Activated T-helper 1 cell treated with anti-CD3 and anti-CD28 coated beads, Interleukin-12 subunit alpha, Interleukin-12 subunit beta, Interleukin-2, Interleukin-4 antibody, amounts not matched to agents 30 ng/mL and 10 ng/mL and 1 ng/mL, durations not matched to agents 14 hours and 24 hours and 36 hours (primary cell): Measurements from ENCODE around the gene SOAT1. TPM values are rescaled to one million over a fixed set of nuclear protein-coding genes. Genes with fewer than 3 reads are reported as not detected.
A peak's percentile ranks its signal among the peaks of the same experiment; 100 is the strongest.

ENCODE experiments used
- DNase-seq: peaks from one replicate; pipeline ENCODE4 v3.0.0; 2021; ENCODE audit warnings: low spot score
- H3K27ac Mint-ChIP-seq: one replicate; pipeline ENCODE4 v1.8.0; 2021; ENCODE audit warnings: mild to moderate bottlenecking, mixed read lengths
- H3K27me3 Mint-ChIP-seq: one replicate; pipeline ENCODE4 v1.8.0; 2022; ENCODE audit warnings: mild to moderate bottlenecking, moderate library complexity, mixed read lengths; ENCODE audit not compliant: insufficient read depth
- H3K36me3 Mint-ChIP-seq: one replicate; pipeline ENCODE4 v1.8.0; 2021; ENCODE audit warnings: low read depth, mixed read lengths
- H3K4me1 Mint-ChIP-seq: one replicate; pipeline ENCODE4 v1.8.0; 2021; ENCODE audit warnings: low read depth, mixed read lengths
- H3K4me3 Mint-ChIP-seq: one replicate; pipeline ENCODE4 v1.8.0; 2021; ENCODE audit warnings: mild to moderate bottlenecking, moderate library complexity, mixed read lengths
- H3K9me3 Mint-ChIP-seq: one replicate; pipeline ENCODE4 v1.8.0; 2021; ENCODE audit warnings: mixed read lengths
- intact Hi-C: fragments of 100-400 bp; cut with micrococcal nuclease; formaldehyde crosslinking; loops from one replicate; pipeline ENCODE4 v1.15.1; 2024
- total RNA-seq: library from RNA; stranded (reverse); gene quantifications from 2 replicates; pipeline ENCODE4 v1.2.3, GENCODE V29; 2022

The SOAT1 gene
- total RNA-seq, 1 donor from 2014 or later: 49.0 TPM

DNA sequence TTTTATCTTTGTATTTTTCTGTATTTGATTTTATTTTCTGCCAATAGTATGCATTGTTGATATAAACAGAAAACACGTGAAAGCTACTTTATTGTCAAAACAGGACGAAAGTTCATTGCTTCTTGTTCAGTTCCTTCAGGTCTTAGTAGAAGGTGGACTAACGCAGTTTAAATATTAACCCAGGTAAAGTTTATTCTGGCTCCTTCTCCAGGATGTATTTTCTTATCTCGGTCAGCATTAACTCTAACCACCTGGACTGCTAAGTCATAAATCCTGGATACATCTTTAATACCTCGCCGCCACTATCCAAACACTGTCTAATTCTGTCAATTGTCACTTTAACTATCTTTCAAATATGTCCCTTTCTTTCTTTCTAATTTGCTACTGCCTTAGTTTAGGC lies 5.7 kb upstream of the SOAT1 start:
- Mint-ChIP-seq H3K4me3 (no peak overlapping the region), H3K36me3 (no peaks in the 10 kb centered on the region), H3K4me1 (peaks cover under 1% of the 10 kb centered on the region), H3K9me3 (no peaks in the 10 kb centered on the region), H3K27ac (no peak overlapping the region), H3K27me3 (no peaks in the 10 kb centered on the region)
- intact Hi-C loops: no loop called here
- DNase-seq: no peak

DNA sequence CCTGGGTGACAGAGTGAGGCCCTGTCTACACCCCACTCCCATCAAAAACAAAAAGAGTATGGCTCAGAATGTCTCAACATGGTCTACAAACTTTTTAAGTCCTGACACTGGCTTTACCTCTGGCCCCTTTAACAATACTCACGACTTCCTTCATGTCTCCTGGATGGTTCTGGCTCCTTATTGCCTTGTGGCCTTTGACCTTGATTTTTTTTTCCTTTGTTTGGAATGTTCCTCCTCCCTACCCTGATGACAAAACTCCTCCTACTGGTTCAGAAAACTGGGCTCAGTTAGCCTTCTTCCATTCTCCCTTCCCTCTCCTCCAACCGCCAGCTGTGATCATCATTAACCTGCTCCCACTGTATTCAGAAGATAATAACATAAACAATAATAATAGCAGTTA lies 4.6 kb upstream of the SOAT1 start:
- peaks cover 6% of the 10 kb centered on the region for H3K4me1 Mint-ChIP-seq
- no peak overlapping the region for H3K27ac Mint-ChIP-seq
- H3K27me3 Mint-ChIP-seq: no peaks in the 10 kb centered on the region
- H3K36me3 Mint-ChIP-seq: peaks cover under 1% of the 10 kb centered on the region
- intact Hi-C loops: no loop called here
- DNase-seq: no peak
- H3K4me3 Mint-ChIP-seq: no peak overlapping the region
- H3K9me3 Mint-ChIP-seq: no peaks in the 10 kb centered on the region

DNA sequence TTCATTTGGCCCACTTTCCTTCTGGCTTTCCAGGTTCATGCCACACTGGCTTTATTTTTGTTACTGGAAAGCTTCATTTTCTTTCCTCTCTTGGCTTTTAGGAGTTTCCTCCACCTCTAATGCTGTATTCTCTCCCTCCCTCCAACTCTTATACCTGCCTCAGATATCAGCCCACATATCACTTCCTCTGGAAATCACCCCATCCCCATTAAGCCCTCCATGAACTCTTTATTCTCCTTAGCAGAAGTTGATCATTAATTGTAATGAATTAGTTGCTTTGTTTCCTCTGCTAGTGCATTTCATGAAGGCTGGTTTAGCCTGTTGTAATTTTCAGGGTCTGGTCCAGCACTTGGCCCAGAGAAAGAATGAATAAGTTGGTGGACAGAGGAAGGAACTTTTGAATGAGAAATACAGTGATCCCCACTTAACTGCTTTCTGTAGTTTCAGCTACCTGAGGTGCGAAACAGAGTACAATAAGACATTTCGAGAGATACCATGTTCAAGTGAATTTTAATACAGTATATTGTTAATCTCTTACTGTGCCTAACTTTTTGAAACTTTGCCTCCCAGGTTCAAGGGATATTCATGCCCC lies 1.7 kb downstream of the SOAT1 start:
- no peak for DNase-seq
- peak overlapping the region; percentile 99 for H3K4me3 Mint-ChIP-seq
- intact Hi-C loops: loop anchor here (2.0 to 5.0 kb wide), 2 partner anchors 22 to 657 kb away; partner anchors contain the start of gene CEP350
- peaks cover 54% of the 10 kb centered on the region for H3K4me1 Mint-ChIP-seq
- peaks cover 5% of the 10 kb centered on the region for H3K36me3 Mint-ChIP-seq
- H3K27ac Mint-ChIP-seq: peak overlapping the region; percentile 78
- H3K9me3 Mint-ChIP-seq: no peaks in the 10 kb centered on the region
- no peaks in the 10 kb centered on the region for H3K27me3 Mint-ChIP-seq

DNA sequence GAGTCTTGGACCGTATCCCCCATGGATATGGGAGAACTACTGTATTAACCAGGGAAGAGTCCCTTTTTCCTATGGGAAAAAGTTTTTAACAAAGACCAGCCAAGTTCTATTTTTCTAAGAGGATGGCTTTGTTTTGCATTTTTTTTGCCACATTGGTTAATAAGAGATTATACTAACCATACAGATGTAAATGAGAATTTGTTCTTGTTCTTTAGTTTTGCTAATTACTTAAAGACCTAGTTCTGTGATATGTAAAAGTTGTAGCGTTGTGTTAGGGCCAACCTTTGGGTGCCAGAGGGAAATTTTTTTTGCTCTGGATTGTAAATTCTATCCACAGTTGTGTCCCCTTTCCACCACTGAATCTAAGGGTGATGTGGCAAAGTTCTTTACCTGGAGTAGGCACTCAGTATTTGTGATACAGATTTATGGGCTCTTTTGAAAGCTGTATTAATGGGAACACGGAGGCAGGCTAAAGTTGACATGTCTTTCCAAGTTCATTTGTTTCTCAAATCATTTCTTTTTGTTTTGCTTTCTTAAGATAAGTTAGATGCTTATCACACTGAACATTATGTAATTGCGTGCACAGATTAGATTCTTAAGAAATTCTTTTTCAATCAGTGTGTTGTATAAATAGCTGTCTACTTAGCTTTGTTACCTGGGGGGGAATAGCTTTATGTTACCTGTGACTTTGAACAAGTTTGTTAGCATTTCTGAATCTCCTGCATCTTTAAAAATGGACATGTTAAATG lies 2.9 kb downstream of the SOAT1 start:
- intact Hi-C loops: loop anchor here (5.0 kb wide), 1 partner anchor 656 kb away; the partner anchor contains the start of gene CEP350
- no peaks in the 10 kb centered on the region for H3K9me3 Mint-ChIP-seq
- peaks cover 5% of the 10 kb centered on the region for H3K36me3 Mint-ChIP-seq
- no peak overlapping the region for H3K27ac Mint-ChIP-seq
- H3K4me1 Mint-ChIP-seq: peaks cover 61% of the 10 kb centered on the region
- no peak overlapping the region for H3K4me3 Mint-ChIP-seq
- DNase-seq: no peak
- H3K27me3 Mint-ChIP-seq: no peaks in the 10 kb centered on the region

DNA sequence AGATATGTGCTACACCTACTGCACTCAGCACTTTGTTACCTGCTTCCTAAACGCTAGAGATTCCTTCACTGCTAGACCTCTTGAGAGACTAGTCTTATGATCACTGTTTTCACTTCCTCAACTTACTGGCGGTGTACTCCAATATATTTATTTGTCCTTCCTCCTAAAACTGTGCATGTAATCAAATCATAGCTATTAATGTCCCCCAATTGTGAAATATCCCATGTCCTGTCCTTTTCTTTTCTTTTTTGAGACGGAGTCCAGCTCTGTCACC lies 3.4 kb downstream of the SOAT1 start:
- H3K9me3 Mint-ChIP-seq: no peaks in the 10 kb centered on the region
- peaks cover 5% of the 10 kb centered on the region for H3K36me3 Mint-ChIP-seq
- no peaks in the 10 kb centered on the region for H3K27me3 Mint-ChIP-seq
- H3K27ac Mint-ChIP-seq: no peak overlapping the region
- no peak for DNase-seq
- no peak overlapping the region for H3K4me3 Mint-ChIP-seq
- peaks cover 67% of the 10 kb centered on the region for H3K4me1 Mint-ChIP-seq
- intact Hi-C loops: loop anchor here (5.0 kb wide), 1 partner anchor 655 kb away; the partner anchor contains the start of gene CEP350

DNA sequence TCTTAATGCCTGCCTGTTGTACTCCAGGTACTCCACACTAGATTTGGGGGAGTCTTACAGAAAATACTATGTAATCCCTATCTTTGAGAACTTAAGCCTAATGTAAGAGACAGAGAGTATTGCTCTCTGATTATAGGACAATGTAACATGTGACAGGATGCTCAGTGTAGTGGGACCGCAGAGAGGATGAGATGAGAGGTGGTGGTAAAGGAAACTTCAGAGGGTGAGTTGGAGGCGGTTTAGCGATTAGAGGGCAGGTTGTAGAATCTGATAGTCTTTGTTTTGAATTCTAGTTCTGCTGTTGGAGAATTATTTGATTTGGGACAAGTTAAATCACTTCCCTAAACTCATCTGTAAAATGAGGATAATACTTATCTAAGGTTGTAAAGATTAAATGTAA lies 5.4 kb downstream of the SOAT1 start:
- no peaks in the 10 kb centered on the region for H3K27me3 Mint-ChIP-seq
- peak; percentile 51 for DNase-seq
- peak overlapping the region; percentile 49 for H3K27ac Mint-ChIP-seq
- peaks cover 12% of the 10 kb centered on the region for H3K36me3 Mint-ChIP-seq
- H3K9me3 Mint-ChIP-seq: no peaks in the 10 kb centered on the region
- peak overlapping the region; percentile 6 for H3K4me3 Mint-ChIP-seq
- intact Hi-C loops: loop anchor here (2.0 to 5.0 kb wide), 3 partner anchors 156 to 653 kb away; partner anchors contain the start of gene CEP350
- H3K4me1 Mint-ChIP-seq: peaks cover 67% of the 10 kb centered on the region

DNA sequence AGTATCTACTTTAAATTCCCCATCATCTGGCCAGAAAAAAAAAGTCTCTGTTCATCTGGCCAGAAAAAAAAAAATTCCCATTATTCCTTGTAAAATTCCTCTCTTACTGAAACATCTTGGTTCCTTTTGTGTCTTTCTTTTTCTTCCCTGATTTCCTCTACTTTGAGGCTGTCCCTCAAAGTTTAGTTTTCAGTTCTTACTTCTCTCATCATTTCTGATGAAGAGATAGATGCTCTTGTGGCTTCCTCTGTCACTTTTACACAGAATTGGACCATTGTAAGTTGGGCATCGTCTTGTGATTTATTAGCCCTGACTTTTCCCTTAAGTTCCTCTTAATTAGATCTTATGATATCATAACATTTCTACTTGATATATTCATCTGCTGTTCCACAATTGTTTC lies 6.5 kb downstream of the SOAT1 start:
- Mint-ChIP-seq H3K9me3 (no peaks in the 10 kb centered on the region), H3K36me3 (peaks cover 17% of the 10 kb centered on the region), H3K4me1 (peaks cover 62% of the 10 kb centered on the region), H3K4me3 (peak overlapping the region; percentile 48), H3K27ac (peak overlapping the region; percentile 36), H3K27me3 (no peaks in the 10 kb centered on the region)
- intact Hi-C loops: no loop called here
- no peak for DNase-seq

DNA sequence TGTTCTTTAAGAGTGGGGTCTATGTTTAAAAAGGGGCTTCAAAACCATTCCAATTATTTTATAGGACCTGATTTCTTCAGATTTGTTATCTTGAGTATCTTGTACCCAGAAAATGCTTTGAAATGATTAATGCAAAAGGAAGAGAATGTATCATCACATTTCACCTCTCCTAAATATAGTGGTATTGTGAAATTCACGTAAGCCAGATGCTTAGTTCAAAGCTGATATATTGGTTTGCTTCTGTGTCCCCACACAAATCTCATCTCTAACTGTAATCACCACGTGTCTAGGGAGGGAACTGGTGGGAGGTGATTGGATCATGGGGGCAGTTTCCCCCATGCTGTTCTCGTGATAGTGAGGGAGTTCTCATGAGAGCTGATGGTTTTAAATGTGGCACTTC lies 8.5 kb downstream of the SOAT1 start:
- H3K36me3 Mint-ChIP-seq: peaks cover 26% of the 10 kb centered on the region
- no peak for DNase-seq
- H3K4me1 Mint-ChIP-seq: peaks cover 56% of the 10 kb centered on the region
- H3K27me3 Mint-ChIP-seq: no peaks in the 10 kb centered on the region
- no peaks in the 10 kb centered on the region for H3K9me3 Mint-ChIP-seq
- no peak overlapping the region for H3K27ac Mint-ChIP-seq
- no peak overlapping the region for H3K4me3 Mint-ChIP-seq
- intact Hi-C loops: no loop called here

DNA sequence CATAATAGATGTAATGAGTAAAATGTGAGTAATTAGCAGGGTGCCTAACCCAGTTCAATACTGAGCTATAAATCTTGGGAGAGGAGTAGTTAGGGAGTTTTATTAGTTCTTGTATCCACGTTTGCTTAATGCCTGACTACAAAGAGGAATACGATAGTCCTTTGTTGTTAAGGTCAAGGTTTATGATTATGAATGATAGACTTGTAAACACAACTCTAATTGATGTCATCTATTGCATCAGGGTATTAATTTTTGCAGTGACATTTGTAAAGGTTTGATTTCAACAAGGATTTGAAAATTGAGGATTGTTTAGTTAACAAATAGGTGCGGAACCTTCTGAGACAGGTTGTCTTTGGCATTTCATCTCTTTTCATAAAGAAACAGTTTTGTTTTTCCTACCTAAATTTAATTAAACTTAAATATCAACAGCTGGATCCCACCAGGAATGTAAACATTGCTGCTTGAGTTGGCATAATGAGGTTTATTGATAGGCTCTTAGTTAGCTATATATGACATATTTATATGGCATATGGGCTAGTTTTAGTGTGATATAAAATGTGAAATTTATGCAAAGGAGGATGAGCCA lies 9.7 kb downstream of the SOAT1 start:
- Mint-ChIP-seq H3K36me3 (peaks cover 29% of the 10 kb centered on the region), H3K4me3 (no peak overlapping the region), H3K27ac (no peak overlapping the region), H3K27me3 (no peaks in the 10 kb centered on the region), H3K4me1 (peaks cover 47% of the 10 kb centered on the region), H3K9me3 (no peaks in the 10 kb centered on the region)
- intact Hi-C loops: no loop called here
- no peak for DNase-seq

DNA sequence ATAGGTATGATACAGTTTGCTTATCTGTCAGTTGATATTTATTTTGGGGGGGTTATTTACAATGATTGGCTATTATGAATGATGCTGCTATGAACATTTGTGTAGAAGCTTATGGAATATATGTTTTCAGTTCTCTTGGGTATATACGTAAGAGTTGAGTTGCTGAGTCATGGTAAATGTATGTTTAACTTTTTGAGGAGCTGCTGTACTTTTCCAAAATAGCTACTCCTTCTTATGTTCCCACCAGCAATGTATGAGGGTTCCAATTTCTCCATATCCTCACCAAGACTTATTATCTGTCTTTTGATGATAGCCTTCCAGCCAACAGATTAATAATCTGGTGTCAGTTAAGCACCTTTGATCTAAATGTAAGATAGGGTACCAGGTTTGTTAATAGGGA lies 11.9 kb downstream of the SOAT1 start:
- peaks cover 29% of the 10 kb centered on the region for H3K36me3 Mint-ChIP-seq
- no peaks in the 10 kb centered on the region for H3K9me3 Mint-ChIP-seq
- H3K27ac Mint-ChIP-seq: no peak overlapping the region
- DNase-seq: no peak
- H3K27me3 Mint-ChIP-seq: no peaks in the 10 kb centered on the region
- H3K4me1 Mint-ChIP-seq: peaks cover 31% of the 10 kb centered on the region
- intact Hi-C loops: no loop called here
- no peak overlapping the region for H3K4me3 Mint-ChIP-seq

DNA sequence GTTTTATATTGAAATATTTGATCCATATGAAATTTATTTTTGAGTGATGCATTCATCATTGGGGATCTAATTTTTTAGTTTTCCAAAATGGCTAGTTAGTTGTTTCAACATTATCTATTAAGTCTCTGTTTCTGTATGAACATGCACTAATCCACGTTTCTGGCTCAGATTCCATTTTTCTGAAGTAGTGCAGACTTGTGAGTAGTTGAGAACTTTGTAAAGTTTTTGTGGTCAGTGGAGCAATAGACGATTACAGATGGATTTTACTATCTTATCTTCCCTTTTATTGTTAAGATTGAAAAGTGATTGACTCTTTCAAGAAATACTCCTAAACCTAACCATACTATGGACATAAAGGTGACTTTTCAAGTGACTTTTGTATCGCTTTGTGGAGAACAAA lies 16.7 kb downstream of the SOAT1 start:
- Mint-ChIP-seq H3K4me3 (no peak overlapping the region), H3K4me1 (peaks cover 19% of the 10 kb centered on the region), H3K27ac (no peak overlapping the region), H3K9me3 (no peaks in the 10 kb centered on the region), H3K36me3 (peaks cover 29% of the 10 kb centered on the region), H3K27me3 (no peaks in the 10 kb centered on the region)
- no peak for DNase-seq
- intact Hi-C loops: no loop called here

DNA sequence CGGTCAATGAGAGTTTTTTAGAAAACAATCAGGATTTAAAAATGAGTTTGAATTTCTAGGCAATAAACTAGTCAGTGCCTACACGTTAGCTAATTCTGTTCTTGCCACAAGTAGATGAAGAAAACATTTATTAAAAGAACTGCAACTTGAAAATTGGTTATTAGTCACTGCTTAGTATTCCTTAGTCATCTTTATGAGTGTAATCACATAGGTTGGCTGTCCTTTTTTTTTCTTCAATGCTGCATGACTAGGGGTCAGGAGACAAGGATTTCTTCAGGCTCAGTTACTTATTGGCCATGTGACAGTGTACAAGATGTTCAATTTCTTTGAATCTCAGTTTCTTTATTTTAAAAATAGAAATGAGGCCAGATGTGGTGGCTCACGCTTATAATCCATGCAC lies 17.1 kb downstream of the SOAT1 start:
- Mint-ChIP-seq H3K4me3 (no peak overlapping the region), H3K4me1 (peaks cover 16% of the 10 kb centered on the region), H3K27me3 (no peaks in the 10 kb centered on the region), H3K9me3 (no peaks in the 10 kb centered on the region), H3K36me3 (peaks cover 27% of the 10 kb centered on the region), H3K27ac (no peak overlapping the region)
- intact Hi-C loops: no loop called here
- DNase-seq: no peak

DNA sequence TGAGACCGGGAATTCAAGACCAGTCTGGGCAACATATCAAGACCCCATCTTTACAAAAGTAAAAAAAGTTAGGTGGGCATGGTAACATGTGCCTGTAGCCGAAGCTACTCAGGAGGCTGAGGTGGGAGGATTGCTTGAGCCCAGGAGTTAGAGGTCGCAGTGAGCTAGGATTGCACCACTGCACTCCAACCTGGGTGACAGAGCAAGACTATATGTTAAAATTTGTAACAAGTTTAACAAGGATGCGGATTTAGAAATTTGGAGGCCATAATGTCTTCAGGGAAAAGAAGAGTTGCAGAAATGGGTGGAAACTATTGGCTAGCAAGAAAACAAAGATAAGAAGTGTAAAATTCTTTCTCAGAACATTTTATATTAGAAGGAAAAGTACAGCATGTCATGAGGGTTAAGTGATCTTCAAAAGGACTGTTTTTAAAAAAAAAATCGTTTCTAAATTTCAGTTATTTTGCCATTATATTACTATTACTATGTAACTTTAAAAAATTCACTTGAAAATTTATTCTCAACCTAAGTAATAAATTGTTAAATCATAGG lies 17.6 kb downstream of the SOAT1 start:
- H3K36me3 Mint-ChIP-seq: peaks cover 26% of the 10 kb centered on the region
- no peak for DNase-seq
- no peaks in the 10 kb centered on the region for H3K9me3 Mint-ChIP-seq
- H3K27me3 Mint-ChIP-seq: no peaks in the 10 kb centered on the region
- H3K4me1 Mint-ChIP-seq: peaks cover 11% of the 10 kb centered on the region
- H3K4me3 Mint-ChIP-seq: no peak overlapping the region
- no peak overlapping the region for H3K27ac Mint-ChIP-seq
- intact Hi-C loops: no loop called here
